ENCODE measurements around the gene ADGRD2. TPM values are rescaled to one million over a fixed set of nuclear protein-coding genes. Genes with fewer than 3 reads are reported as not detected.

The ADGRD2 gene
- total RNA-seq, 1 experiment from 2014 or later, result not detected

GRCh38 chr9:124428751-124429529, 21.3 kb upstream of the ADGRD2 start:
- TF ChIP-seq, protein P1, sequence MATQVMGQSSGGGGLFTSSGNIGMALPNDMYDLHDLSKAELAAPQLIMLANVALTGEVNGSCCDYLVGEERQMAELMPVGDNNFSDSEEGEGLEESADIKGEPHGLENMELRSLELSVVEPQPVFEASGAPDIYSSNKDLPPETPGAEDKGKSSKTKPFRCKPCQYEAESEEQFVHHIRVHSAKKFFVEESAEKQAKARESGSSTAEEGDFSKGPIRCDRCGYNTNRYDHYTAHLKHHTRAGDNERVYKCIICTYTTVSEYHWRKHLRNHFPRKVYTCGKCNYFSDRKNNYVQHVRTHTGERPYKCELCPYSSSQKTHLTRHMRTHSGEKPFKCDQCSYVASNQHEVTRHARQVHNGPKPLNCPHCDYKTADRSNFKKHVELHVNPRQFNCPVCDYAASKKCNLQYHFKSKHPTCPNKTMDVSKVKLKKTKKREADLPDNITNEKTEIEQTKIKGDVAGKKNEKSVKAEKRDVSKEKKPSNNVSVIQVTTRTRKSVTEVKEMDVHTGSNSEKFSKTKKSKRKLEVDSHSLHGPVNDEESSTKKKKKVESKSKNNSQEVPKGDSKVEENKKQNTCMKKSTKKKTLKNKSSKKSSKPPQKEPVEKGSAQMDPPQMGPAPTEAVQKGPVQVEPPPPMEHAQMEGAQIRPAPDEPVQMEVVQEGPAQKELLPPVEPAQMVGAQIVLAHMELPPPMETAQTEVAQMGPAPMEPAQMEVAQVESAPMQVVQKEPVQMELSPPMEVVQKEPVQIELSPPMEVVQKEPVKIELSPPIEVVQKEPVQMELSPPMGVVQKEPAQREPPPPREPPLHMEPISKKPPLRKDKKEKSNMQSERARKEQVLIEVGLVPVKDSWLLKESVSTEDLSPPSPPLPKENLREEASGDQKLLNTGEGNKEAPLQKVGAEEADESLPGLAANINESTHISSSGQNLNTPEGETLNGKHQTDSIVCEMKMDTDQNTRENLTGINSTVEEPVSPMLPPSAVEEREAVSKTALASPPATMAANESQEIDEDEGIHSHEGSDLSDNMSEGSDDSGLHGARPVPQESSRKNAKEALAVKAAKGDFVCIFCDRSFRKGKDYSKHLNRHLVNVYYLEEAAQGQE (IDR thresholded peaks at IDR 0.05; ENCODE audit: insufficient read depth in 1 of 2, low read depth in 2 of 2, low read length in 1 of 2), result no peak
- TF ChIP-seq POLR2AphosphoS5 (IDR thresholded peaks at IDR 0.05; ENCODE audit: low read depth, low read length), result no peak
- TF ChIP-seq SIN3A (IDR thresholded peaks at IDR 0.05; ENCODE audit: borderline replicate concordance, insufficient read depth, low read depth, low read length), result no peak
- no peak for TF ChIP-seq CTCF (IDR thresholded peaks at IDR 0.05)
- TF ChIP-seq TCF7L2 (IDR thresholded peaks at IDR 0.05; ENCODE audit: low read depth, low read length), result no peak
- Histone ChIP-seq H3K4me3 (ENCODE audit: low read depth in 2 of 2, low read length in 2 of 2) (no peak overlapping the region), H3K27me3 (ENCODE audit: control insufficient read depth, insufficient read depth, low read length) (no peaks in the 10 kb centered on the region), H3K27ac (ENCODE audit: low read length) (no peak overlapping the region), H3K4me1 (ENCODE audit: control insufficient read depth, insufficient read depth, low read length) (no peaks in the 10 kb centered on the region), H3K36me3 (ENCODE audit: control insufficient read depth, insufficient read depth, low read length) (no peaks in the 10 kb centered on the region), H3K9me3 (ENCODE audit: control insufficient read depth, insufficient read depth, low read depth, low read length) (no peaks in the 10 kb centered on the region)
- intact Hi-C loops (cut with micrococcal nuclease; ENCODE audit: unreplicated experiment), result no loop called here
- in situ Hi-C loops (cut with HindIII; ENCODE audit: low pct_unique_long_range_greater_than_20kb, low sequenced_read_pairs), result no loop called here
- ChIA-PET POLR2A (no interaction called here), CTCF (no interaction called here)
- no TSS peak for BruUV-seq (replicated peaks)
- ATAC-seq (no peak), DNase-seq (ENCODE audit: low read depth, low spot score) (no peak)

DNA sequence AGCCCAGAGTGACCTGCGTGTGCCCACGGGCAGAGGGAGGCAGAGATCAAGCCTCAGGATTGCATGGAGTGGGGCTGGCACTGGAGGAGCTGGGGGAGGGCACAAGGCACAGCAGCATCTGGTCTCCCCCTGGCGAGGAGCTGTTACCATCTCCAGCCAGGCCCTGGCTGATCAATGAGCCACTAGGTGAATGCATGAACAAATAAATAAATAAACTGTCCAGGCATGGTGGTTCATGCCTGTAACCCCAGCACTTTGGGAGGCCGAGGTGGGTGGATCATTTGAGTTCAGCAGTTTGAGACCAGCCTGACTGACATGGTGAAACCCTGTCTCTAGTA, 20.8 kb upstream of the ADGRD2 start:
- CTCF ChIA-PET, result no interaction called here
- no TSS peak for BruUV-seq (replicated peaks)
- Histone ChIP-seq H3K27ac (ENCODE audit: low read length) (no peak overlapping the region), H3K4me1 (ENCODE audit: control insufficient read depth, insufficient read depth, low read length) (no peaks in the 10 kb centered on the region), H3K4me3 (ENCODE audit: low read depth in 2 of 2, low read length in 2 of 2) (no peak overlapping the region), H3K36me3 (ENCODE audit: control insufficient read depth, insufficient read depth, low read length) (no peaks in the 10 kb centered on the region), H3K27me3 (ENCODE audit: control insufficient read depth, insufficient read depth, low read length) (no peaks in the 10 kb centered on the region), H3K9me3 (ENCODE audit: control insufficient read depth, insufficient read depth, low read depth, low read length) (no peaks in the 10 kb centered on the region)
- in situ Hi-C loops (cut with HindIII; ENCODE audit: low pct_unique_long_range_greater_than_20kb, low sequenced_read_pairs) (no loop called here), intact Hi-C loops (cut with micrococcal nuclease; ENCODE audit: unreplicated experiment) (no loop called here)
- POLR2A ChIA-PET, result no interaction called here
- TF ChIP-seq, protein P1 (IDR thresholded peaks at IDR 0.05; ENCODE audit: insufficient read depth in 1 of 2, low read depth in 2 of 2, low read length in 1 of 2), result no peak
- no peak for TF ChIP-seq SIN3A (IDR thresholded peaks at IDR 0.05; ENCODE audit: borderline replicate concordance, insufficient read depth, low read depth, low read length)
- no peak for TF ChIP-seq CTCF (IDR thresholded peaks at IDR 0.05)
- TF ChIP-seq POLR2AphosphoS5 (IDR thresholded peaks at IDR 0.05; ENCODE audit: low read depth, low read length), result no peak
- no peak for TF ChIP-seq TCF7L2 (IDR thresholded peaks at IDR 0.05; ENCODE audit: low read depth, low read length)
- ATAC-seq (no peak), DNase-seq (ENCODE audit: low read depth, low spot score) (no peak)

Data from Panc1 (cell line).